Jurkat, Clone E6-1 (cell line): ENCODE results near the gene TMEM14A.
"Not testable (repeated sequence)": the region's sequence is repeated elsewhere in the genome, so short reads cannot be mapped to it uniquely, and the experiment has no call there.

Experiments used
- DNase-seq: peaks from one replicate; pipeline ENCODE4 v3.0.0-alpha.2; 2011; ENCODE audit warnings: low read depth, low spot score
- H3K4me3 ChIP-seq: 2 replicates; pipeline ENCODE4 v1.5.1; 2011; ENCODE audit warnings: mild to moderate bottlenecking, low read length, control low read depth, moderate library complexity

The TMEM14A gene

GRCh38 chr6:52686878-52687699 is 16.2 kb downstream of the TMEM14A start:
- DNase-seq = no peak
- H3K4me3 ChIP-seq = no peak overlapping the region

DNA sequence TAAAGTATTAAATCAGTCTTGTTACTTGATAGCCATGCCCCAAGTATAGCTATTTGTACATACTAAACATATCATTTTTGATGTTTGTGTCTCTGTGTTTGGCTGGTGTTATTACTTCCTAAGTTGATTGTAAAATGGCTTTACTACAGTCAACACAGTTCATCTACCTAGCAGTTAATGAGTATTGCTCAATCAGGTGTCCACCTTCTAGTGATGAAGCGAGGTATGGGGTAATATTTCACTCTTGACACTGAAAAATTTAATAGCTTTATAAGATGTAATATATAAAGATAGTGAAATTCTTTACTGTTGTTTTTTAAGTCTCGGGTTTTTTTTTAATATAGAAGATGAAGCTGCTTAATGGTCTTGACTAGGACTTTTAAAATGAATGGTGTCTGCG is 18.9 kb downstream of the TMEM14A start:
- DNase-seq = no peak
- no peak overlapping the region for H3K4me3 ChIP-seq

- H3K4me3 ChIP-seq = no peak overlapping the region
- no peak for DNase-seq
Measured at GRCh38 chr6:52691718-52692117, 20.8 kb downstream of the TMEM14A start.

DNA sequence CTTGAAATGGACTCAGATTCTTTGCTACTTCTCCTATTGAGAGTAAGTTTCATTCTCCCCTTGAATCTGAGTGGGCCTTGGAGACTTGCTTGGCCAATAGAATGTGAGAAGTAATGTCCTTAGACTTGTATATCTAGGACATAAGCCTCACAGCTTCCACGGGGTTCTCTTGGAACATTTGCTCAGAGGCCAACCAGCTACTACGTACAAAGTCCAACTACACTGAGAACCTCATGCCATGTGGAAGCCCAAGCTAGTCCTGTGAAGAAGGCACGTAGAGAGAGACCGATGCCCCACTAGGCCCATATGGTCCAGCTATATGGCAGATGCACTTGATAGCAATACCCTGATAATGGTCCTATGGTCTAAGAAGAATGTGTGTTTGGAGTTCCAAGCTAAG is 22.9 kb downstream of the TMEM14A start:
- no peak for DNase-seq
- no peak overlapping the region for H3K4me3 ChIP-seq

DNA sequence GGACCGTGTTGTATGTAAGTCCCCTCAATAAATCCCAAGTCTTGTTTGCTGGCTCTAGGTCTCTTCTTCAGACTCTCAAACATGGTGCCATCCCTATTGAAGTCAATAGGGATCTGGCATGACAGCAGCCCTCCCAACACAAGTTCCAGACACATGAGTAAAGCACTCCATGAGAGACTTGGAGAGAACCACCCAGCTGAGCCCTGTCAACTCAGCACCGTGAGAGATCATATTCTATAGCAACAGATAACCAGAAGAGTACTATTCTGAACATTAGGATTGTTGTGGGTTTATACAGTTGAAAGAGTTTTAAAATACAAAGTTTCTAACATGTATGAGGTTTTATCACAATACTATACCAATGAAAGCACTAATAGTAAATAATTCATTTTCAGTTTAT is 23.5 kb downstream of the TMEM14A start:
- no peak for DNase-seq
- no peak overlapping the region for H3K4me3 ChIP-seq

DNA sequence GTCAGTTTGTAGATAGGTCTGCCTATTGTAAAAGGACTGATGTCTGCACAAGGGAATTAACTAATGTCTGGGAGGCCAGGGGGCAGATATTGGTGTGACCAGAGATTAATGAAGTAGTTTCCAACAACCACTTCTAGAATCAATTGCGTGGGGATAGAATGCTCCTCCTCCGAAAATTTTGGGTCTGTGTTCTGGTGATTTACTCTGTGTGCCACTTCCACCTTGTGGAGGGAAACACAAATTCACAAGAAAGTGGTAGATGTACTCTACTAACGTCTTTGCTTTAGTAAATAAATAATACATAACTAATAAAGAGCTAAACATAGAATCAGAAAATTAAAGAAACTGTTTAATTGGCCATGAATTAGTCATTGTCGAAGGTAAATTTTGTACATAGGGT is 25.5 kb downstream of the TMEM14A start:
- no peak for DNase-seq
- no peak overlapping the region for H3K4me3 ChIP-seq

- no peak overlapping the region for H3K4me3 ChIP-seq
- no peak for DNase-seq
Measured at GRCh38 chr6:52697903-52698302, 27.0 kb downstream of the TMEM14A start.

- H3K4me3 ChIP-seq = no peak overlapping the region
- DNase-seq = no peak
Measured at GRCh38 chr6:52704060-52704459, 33.1 kb downstream of the TMEM14A start.

DNA sequence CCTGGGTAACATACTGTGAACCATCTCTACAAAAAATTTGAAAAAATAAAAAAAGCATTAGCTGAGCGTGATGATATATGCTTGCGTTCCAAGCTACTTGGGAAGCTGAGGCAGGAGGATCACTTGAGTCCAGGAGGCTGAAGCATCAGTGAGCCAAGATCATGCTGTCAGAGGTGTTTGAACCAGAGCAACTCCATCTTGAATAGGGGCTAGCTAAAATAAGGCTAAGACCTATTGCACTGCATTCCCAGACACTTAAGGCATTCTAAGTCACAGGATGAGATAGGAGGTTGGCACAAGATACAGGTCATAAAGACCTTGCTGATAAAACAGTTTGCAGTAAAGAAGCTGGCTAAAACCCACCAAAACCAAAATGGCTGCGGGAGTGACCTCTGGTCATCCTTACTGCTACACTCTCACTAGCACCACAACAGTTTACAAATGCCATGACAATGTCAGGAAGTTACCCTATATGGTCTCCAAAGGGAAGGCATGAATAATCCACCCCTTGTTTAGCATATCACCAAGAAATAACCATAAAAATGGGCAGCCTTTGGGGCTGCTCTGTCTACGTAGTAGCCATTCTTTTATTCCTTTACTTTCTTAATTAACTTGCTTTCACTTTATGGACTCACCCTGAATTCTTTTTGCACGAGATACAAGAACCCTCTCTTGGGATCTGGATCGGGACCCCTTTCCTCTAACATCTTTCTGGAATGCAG is 34.0 kb downstream of the TMEM14A start:
- not testable (repeated sequence) for DNase-seq, H3K4me3 ChIP-seq

GRCh38 chr6:52706001-52706400 is 35.1 kb downstream of the TMEM14A start:
- H3K4me3 ChIP-seq = no peak overlapping the region
- DNase-seq = no peak

GRCh38 chr6:52707963-52708680 is 37.2 kb downstream of the TMEM14A start:
- no peak for DNase-seq
- H3K4me3 ChIP-seq = no peak overlapping the region

DNA sequence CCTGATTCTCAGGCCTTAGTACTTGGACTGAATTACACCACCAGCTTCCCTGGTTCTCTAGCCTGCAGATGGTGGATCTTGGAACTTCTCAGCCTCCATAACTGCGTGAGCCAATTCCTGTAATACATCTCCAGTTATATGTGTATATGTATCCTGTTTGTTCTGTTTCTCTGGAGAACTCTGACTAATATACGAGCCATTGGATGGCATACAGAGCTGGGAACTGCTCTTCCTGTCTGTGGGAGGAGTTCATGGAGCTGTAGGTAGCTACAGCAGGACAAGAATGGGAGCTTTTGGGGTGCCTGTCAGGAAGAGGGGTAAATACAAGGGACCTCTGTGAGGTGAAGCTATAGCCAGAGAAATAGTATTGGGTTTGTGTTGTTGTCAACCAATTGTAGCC is 41.2 kb downstream of the TMEM14A start:
- no peak for DNase-seq
- no peak overlapping the region for H3K4me3 ChIP-seq

- not testable (repeated sequence) for DNase-seq, H3K4me3 ChIP-seq
Measured at GRCh38 chr6:52714761-52715160, 43.8 kb downstream of the TMEM14A start.

DNA sequence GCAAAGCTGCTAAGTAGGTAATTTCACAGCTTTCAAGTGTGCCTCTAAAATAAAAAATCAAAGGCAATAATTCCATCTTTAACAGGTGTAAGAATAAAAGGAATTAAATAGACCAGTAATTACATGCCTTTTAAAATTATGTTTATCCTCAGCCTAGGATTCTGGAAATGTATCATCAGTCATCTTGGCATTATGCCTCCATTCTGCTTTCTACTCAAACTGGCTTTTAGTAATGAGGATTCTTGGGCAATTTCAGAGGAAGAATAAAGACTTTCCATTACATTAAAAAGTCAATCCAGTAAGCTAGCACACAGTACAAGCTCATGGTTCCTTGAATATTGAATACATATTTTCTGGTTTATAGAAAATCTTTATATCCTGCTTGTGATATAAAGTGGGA is 47.6 kb downstream of the TMEM14A start:
- no peak for DNase-seq
- no peak overlapping the region for H3K4me3 ChIP-seq

GRCh38 chr6:52720321-52720720 is 49.4 kb downstream of the TMEM14A start:
- no peak overlapping the region for H3K4me3 ChIP-seq
- DNase-seq = no peak

DNA sequence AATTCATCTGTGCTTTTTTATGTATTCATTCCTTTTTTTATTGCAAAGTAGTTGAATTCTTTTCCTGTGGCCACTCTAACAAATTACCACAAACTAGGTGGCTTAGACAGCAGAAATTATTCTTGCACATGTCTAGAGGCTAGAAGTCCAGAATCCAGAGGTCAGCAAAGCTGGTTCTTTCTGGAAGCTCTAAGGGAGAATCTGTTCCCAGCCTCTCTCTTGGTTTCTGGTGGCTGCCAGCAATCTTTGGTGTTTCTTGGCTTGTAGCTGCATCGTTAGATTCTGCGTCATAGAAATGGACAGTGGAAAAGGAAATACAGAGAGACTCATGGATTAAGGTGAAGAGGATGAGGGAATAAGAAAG is 53.1 kb downstream of the TMEM14A start:
- no peak overlapping the region for H3K4me3 ChIP-seq
- no peak for DNase-seq

DNA sequence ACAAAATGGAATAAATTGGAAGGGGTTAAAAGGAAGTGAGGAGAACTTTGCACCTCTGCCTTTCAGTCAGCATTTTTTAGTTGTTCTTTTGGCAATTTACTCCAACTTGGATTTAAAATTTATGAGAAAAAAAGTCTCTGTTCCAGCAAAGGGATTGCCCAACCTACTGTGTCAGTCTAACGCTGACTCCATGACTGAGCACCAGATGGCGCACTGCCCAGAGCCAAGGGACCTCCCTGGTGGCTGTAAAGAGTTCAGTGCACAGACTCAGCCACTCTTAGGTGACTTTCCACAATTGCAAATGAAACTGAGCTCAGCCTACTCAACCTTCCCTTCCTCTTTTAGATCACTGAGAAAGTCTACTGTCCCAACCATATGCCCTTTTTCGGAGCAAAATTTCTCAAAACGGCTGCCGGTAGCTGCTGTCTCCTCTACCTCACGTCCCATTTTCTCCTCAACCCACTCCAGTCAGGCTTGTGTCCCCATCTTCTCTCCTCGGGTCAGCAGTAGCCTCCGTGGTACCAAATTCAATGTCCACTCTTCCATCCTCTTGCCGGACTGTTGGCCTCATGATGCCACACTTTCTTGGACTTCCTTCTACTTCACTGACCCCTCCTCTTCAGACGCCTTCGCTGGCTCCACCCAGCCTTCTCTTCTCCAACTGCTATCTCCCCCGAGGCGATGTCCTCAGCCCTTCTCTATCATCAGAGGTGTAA is 53.7 kb downstream of the TMEM14A start:
- no peak overlapping the region for H3K4me3 ChIP-seq
- DNase-seq = peak; percentile 56

DNA sequence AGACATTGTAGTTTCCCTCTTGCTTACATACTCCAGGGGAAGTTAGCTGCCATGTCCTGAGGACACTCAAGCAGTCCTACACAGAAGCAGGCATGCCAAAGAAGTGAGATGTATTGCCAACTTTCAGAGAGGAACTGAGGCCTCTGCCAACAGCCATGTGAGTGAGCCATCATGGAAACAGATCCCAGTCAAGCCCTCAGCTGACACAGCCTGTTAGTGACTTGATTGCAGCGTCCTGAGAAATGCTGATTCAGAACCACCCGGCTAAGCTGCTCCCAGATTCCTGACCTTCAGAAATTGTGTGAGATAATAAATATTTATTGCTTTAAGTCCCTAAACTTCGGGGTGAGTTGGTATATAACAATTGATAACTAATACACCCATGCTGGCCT is 54.2 kb downstream of the TMEM14A start:
- no peak overlapping the region for H3K4me3 ChIP-seq
- DNase-seq = no peak

- no peak for DNase-seq
- H3K4me3 ChIP-seq = no peak overlapping the region
Measured at GRCh38 chr6:52725535-52726192, 54.8 kb downstream of the TMEM14A start.
